ENCODE measurements around the gene MPPED2. TPM values are rescaled to one million over a fixed set of nuclear protein-coding genes. Genes with fewer than 3 reads are reported as not detected.

MPPED2 gene
- total and polyA plus RNA-seq, 2 donors (not counting 3 experiments of a cell fraction or from before 2014, with no cell fraction given): not detected

- intact Hi-C loops (cut with micrococcal nuclease) (no loop called here), dilution Hi-C loops (cut with MboI; ENCODE audit: extremely low pct_ligation_motif_present, low sequenced_read_pairs) (no loop called here)
- no peaks in the 10 kb centered on the region for H4K20me1 ChIP-seq (replicated peaks; ENCODE audit: control insufficient read depth, extremely low read depth, insufficient read depth, low read length)
- H3K4me1 ChIP-seq (ENCODE audit: control insufficient read depth, extremely low read depth, insufficient read depth, low read length): no peaks in the 10 kb centered on the region
- no peaks in the 10 kb centered on the region for H3K9me1 ChIP-seq (replicated peaks; ENCODE audit: control insufficient read depth, extremely low read depth, insufficient read depth, low read length)
- H3K36me3 ChIP-seq (ENCODE audit: control insufficient read depth in 2 of 2, extremely low read depth in 1 of 2, insufficient read depth in 2 of 2, low read length in 2 of 2): no peaks in the 10 kb centered on the region
- no peak overlapping the region for H3K4me3 ChIP-seq (replicated peaks in 1 of 3; ENCODE audit: insufficient read depth in 1 of 3, low read depth in 1 of 3, low read length in 3 of 3)
- POLR2A ChIA-PET: no interaction called here
- TF ChIP-seq EZH2 (IDR thresholded peaks at IDR 0.05; ENCODE audit: borderline replicate concordance, low read depth, low read length, severe bottlenecking) (no peak), FOS (IDR thresholded peaks at IDR 0.05; ENCODE audit: borderline replicate concordance, insufficient read depth, low read length) (no peak), MAX (IDR thresholded peaks at IDR 0.05; ENCODE audit: insufficient read depth, insufficient read length) (no peak), POLR2AphosphoS5 (IDR thresholded peaks at IDR 0.05; ENCODE audit: insufficient read depth, low read depth, low read length) (no peak), POLR2A (IDR thresholded peaks at IDR 0.05; ENCODE audit: low read depth, low read length) (no peak), GATA2 (IDR thresholded peaks at IDR 0.05; ENCODE audit: insufficient read depth, insufficient read length, low read depth, low read length) (no peak), MYC (IDR thresholded peaks at IDR 0.05; ENCODE audit: low read depth, low read length) (no peak), JUN (IDR thresholded peaks at IDR 0.05; ENCODE audit: borderline replicate concordance, insufficient read depth, insufficient read length, low read depth) (no peak), CTCF (IDR thresholded peaks at IDR 0.05; ENCODE audit: extremely low read depth in 1 of 2, insufficient read depth in 1 of 2, low read depth in 1 of 2, low read length in 2 of 2) (no peak)
- no TSS peak for BruUV-seq (replicated peaks)
- no peak overlapping the region for H3K27ac ChIP-seq (ENCODE audit: insufficient read depth, low read depth, low read length)
- FAIRE-seq: no peak
- no peak overlapping the region for H2AFZ ChIP-seq (ENCODE audit: low read depth, low read length)
- no peak for DNase-seq (ENCODE audit: low read depth, low spot score)
- no peaks in the 10 kb centered on the region for H3K27me3 ChIP-seq (ENCODE audit: control insufficient read depth in 2 of 2, insufficient read depth in 2 of 2, low read length in 2 of 2)
- H3K9ac ChIP-seq (replicated peaks; ENCODE audit: extremely low read depth, insufficient read depth, low read length): no peak overlapping the region
- CTCF ChIA-PET: no interaction called here
- H3K4me2 ChIP-seq (ENCODE audit: insufficient read depth, low read length): no peak overlapping the region
- no peaks in the 10 kb centered on the region for H3K9me3 ChIP-seq (replicated peaks; ENCODE audit: control insufficient read depth, insufficient read depth, low read length)
- H3K79me2 ChIP-seq (ENCODE audit: control insufficient read depth, insufficient read depth, low read length): no peaks in the 10 kb centered on the region
Measured at GRCh38 chr11:30395751-30396150, 190.4 kb downstream of the MPPED2 start.
